NCI-H2107 treated with DMSO at 0.1 percent for 48 hours (cell line): ENCODE measurements around the gene SLC16A8.

Experiments
- DNase-seq: peaks from one replicate; lab custom pipeline; 2025; ENCODE audit not compliant: unreplicated experiment; lab: John Stamatoyannopoulos, UW

SLC16A8 gene

DNA sequence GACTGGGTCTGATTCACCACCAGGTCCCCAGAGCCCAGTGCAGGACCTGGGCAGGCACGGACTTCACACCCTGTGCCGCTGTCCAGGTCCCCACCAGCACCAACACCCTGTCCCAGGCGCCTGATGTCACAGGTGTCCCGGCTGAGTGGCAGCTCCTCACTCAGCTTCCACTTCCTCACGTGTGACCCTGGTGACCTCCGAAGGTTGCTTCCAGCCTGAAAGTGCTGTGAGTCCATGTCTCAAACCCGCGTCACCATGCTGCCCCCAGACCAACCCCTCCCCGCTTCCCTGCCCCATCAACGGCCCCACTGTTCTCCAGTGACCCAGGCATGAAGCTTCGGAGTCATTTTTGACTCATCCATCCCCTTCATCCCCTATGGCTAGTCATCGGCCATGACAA, 52.5 kb downstream of the SLC16A8 start:
- DNase-seq: no peak

GRCh38 chr22:38030311-38031133, 53.5 kb downstream of the SLC16A8 start:
- no peak for DNase-seq

GRCh38 chr22:38029901-38030300, 54.1 kb downstream of the SLC16A8 start:
- DNase-seq: no peak

DNA sequence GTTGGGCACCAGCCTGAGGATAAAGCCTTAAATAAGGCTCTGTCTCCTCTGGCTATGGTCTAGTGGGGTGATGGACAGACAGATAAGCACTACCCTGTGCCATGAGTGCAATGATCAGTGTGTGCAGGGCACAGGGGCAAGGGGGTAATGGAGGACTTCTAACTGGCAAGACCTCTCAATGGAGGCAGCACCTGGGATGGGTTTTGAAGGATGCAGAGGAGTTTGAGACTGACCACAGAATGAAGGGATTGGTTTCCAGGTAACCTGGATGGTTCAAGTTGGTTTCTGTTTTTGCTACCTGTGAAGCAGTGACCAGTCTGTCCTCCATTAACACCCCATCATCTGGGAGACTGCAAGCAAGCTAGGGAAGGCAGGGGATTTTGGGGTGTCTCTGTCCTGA, 54.6 kb downstream of the SLC16A8 start:
- no peak for DNase-seq

GRCh38 chr22:38028344-38029130, 55.4 kb downstream of the SLC16A8 start:
- DNase-seq: no peak
